ENCODE measurements around the gene SEPTIN2. TPM values are rescaled to one million over a fixed set of nuclear protein-coding genes. Genes with fewer than 3 reads are reported as not detected.

SEPTIN2 gene
- total RNA-seq, 2 experiments from 2014 or later: 198 to 275 TPM

DNA sequence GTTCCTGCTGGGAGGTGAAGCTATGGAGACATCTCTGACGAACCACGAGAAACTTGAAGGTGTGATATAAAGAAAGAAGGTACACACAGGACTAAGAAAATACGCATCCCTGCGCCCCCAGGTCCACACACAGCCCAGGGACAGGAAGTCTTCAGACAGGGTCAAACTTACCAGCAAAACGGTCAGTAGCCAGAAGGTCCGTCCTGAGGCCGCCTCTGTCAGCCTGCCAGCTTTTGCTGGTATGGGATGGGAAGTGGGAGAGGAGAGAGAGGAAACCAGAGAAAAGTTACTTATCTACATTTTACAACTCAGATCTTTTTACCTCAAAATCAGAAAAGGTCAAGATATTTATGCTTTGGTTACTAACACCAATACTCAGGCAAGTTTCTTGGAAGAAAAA lies 47.4 kb upstream of the SEPTIN2 start:
- Histone ChIP-seq H3K4me2 (ENCODE audit: low read length) (no peak overlapping the region), H3K36me3 (ENCODE audit: insufficient read depth, low read length) (peaks cover 37% of the 10 kb centered on the region), H3K27ac (ENCODE audit: low read depth, low read length, poor library complexity, severe bottlenecking) (no peak overlapping the region), H3K4me1 (ENCODE audit: insufficient read depth, low read length, poor library complexity, severe bottlenecking) (no peaks in the 10 kb centered on the region), H3K4me3 (ENCODE audit: low read depth, low read length, poor library complexity, severe bottlenecking) (no peak overlapping the region), H3K79me2 (ENCODE audit: insufficient read depth, low read depth, low read length) (no peaks in the 10 kb centered on the region), H3K9me2 (ENCODE audit: insufficient read depth, low read length) (no peaks in the 10 kb centered on the region), H4K20me1 (ENCODE audit: insufficient read depth, low read length) (peaks cover 11% of the 10 kb centered on the region; the same call in 1 of the 2 replicates), H3K9me3 (ENCODE audit: low read length) (no peaks in the 10 kb centered on the region), H2AFZ (ENCODE audit: low read length) (no peak overlapping the region)
- DNase-seq (ENCODE audit: low spot score): no peak
- CTCF ChIA-PET (ENCODE audit: unreplicated experiment): no interaction called here
- intact Hi-C loops (cut with micrococcal nuclease; ENCODE audit: unreplicated experiment): no loop called here
- POLR2A ChIA-PET: no interaction called here
- TF ChIP-seq EZH2phosphoT487 (IDR thresholded peaks at IDR 0.05; ENCODE audit: borderline replicate concordance, low read depth, low read length): no peak
- TF ChIP-seq CTCF (conservative IDR thresholded peaks at IDR 0.05; ENCODE audit: low read length): no peak
- no TSS peak for BruUV-seq (replicated peaks)

- no TSS peak for BruUV-seq (replicated peaks)
These were observed 46.8 kb upstream of the SEPTIN2 start for GRCh38 chr2:241268716-241269445.

More at GRCh38 chr2:241268716-241269445, 46.8 kb upstream of the SEPTIN2 start:
- Histone ChIP-seq H3K4me1 (ENCODE audit: insufficient read depth, low read length, poor library complexity, severe bottlenecking) (no peaks in the 10 kb centered on the region), H3K27ac (ENCODE audit: low read depth, low read length, poor library complexity, severe bottlenecking) (no peak overlapping the region), H3K4me2 (ENCODE audit: low read length) (no peak overlapping the region), H4K20me1 (ENCODE audit: insufficient read depth, low read length) (peaks cover 14% of the 10 kb centered on the region; the same call in 1 of the 2 replicates), H3K4me3 (ENCODE audit: low read depth, low read length, poor library complexity, severe bottlenecking) (no peak overlapping the region), H2AFZ (ENCODE audit: low read length) (no peak overlapping the region), H3K9me3 (ENCODE audit: low read length) (no peaks in the 10 kb centered on the region), H3K9me2 (ENCODE audit: insufficient read depth, low read length) (no peaks in the 10 kb centered on the region), H3K79me2 (ENCODE audit: insufficient read depth, low read depth, low read length) (no peaks in the 10 kb centered on the region), H3K36me3 (ENCODE audit: insufficient read depth, low read length) (peaks cover 32% of the 10 kb centered on the region)
- no peak for DNase-seq (ENCODE audit: low spot score)
- intact Hi-C loops (cut with micrococcal nuclease; ENCODE audit: unreplicated experiment): no loop called here
- CTCF ChIA-PET (ENCODE audit: unreplicated experiment): no interaction called here
- POLR2A ChIA-PET: no interaction called here
- TF ChIP-seq CTCF (conservative IDR thresholded peaks at IDR 0.05; ENCODE audit: low read length) (no peak), EZH2phosphoT487 (IDR thresholded peaks at IDR 0.05; ENCODE audit: borderline replicate concordance, low read depth, low read length) (no peak)

Measured in OCI-LY7 (cell line).